Sigmoid colon (tissue), 7 donors: ENCODE results near the gene CTIF. TPM values are rescaled to one million over a fixed set of nuclear protein-coding genes. Genes with fewer than 3 reads are reported as not detected.

ENCODE experiments used
- DNase-seq: peaks from one replicate; pipeline ENCODE4 v3.0.0-alpha.2; 2019
- H3K27ac ChIP-seq, 4 donors: fragments of 200-600 bp; sonication (generic); one replicate each; pipeline ENCODE4 v1.5.1; 2016 to 2019; ENCODE audit warnings: mild to moderate bottlenecking in 1 of 4
- H3K27me3 ChIP-seq, 3 donors: fragments of 200-600 bp; sonication (generic); one replicate each; pipeline ENCODE4 v1.5.1; 2019; ENCODE audit warnings: mild to moderate bottlenecking in 1 of 3
- H3K36me3 ChIP-seq, 4 donors: fragments of 200-600 bp; sonication (generic); one replicate each; pipeline ENCODE4 v1.5.1; 2016 to 2019
- H3K4me1 ChIP-seq, 4 donors: fragments of 200-600 bp; sonication (generic); one replicate each; pipeline ENCODE4 v1.5.1; 2017 to 2019
- H3K4me3 ChIP-seq, 4 donors: fragments of 200-600 bp; sonication (generic); one replicate each; pipeline ENCODE4 v1.5.1; 2017 to 2019; ENCODE audit warnings: mild to moderate bottlenecking in 2 of 4, moderate library complexity in 1 of 4
- H3K9me3 ChIP-seq, 4 donors: fragments of 200-600 bp in 3 of 4; sonication (generic) in 3 of 4; one replicate each; pipeline versions ENCODE4 v1.5.1 to v1.6.1; 2013 to 2019
- EP300 ChIP-seq, 4 donors: sonication (generic); formaldehyde crosslinking; IDR thresholded peaks; one replicate each; pipeline ENCODE4 v1.6.1; 2017; ENCODE audit warnings: antibody characterized with exemption in 4 of 4
- POLR2A ChIP-seq, 2 donors: fragments of 450-650 bp; IDR thresholded peaks; one replicate each; pipeline ENCODE4 v1.6.1; 2016; ENCODE audit warnings: antibody characterized with exemption in 2 of 2, mild to moderate bottlenecking in 2 of 2, moderate library complexity in 2 of 2
- POLR2AphosphoS5 ChIP-seq, 4 donors: sonication (generic); formaldehyde crosslinking; IDR thresholded peaks; one replicate each; pipeline ENCODE4 v1.6.1; 2017; ENCODE audit warnings: antibody characterized with exemption in 4 of 4
- WGBS, 2 donors: extraction: QIAGEN DNeasy Blood & Tissue Kit; methylation state at CpG; one replicate each; pipeline ENCODE4 v1.1.7; 2013; 5-methylcytosine and 5-hydroxymethylcytosine counted together
- intact Hi-C: fragments of 100-400 bp; cut with DNase I; formaldehyde crosslinking; loops from one replicate; pipeline ENCODE4 v1.15.1; 2023
- polyA plus RNA-seq, 3 donors: library from polyadenylated mRNA; stranded (reverse); fragments of 200-250 nt; gene quantifications; one replicate each; pipeline ENCODE4 v1.2.3, GENCODE V29; 2013
- total RNA-seq, 4 donors: library from RNA; depleted of rRNA; stranded (reverse); fragments of >200 nt; gene quantifications; one replicate each; pipeline ENCODE4 v1.1.0, GENCODE V29; 2016
- TF ChIP-seq, protein P1 (sequence below), 4 experiments: fragments of 450-650 bp in 3 of 4; fragments of 200-600 bp in 1 of 4; IDR thresholded peaks; one replicate each; pipeline ENCODE4 v1.5.1; 2016 to 2019; ENCODE audit warnings: antibody characterized with exemption in 4 of 4, mild to moderate bottlenecking in 3 of 4, moderate library complexity in 2 of 4
- donor health status: healthy with polysubstance abuse.
- donor health status: Bipolar disorder and iron deficiency.
- donor health status: healthy.

Gene CTIF
- total and polyA plus RNA-seq, 7 donors: 3.6 to 65.9 (median 22.5) TPM

DNA sequence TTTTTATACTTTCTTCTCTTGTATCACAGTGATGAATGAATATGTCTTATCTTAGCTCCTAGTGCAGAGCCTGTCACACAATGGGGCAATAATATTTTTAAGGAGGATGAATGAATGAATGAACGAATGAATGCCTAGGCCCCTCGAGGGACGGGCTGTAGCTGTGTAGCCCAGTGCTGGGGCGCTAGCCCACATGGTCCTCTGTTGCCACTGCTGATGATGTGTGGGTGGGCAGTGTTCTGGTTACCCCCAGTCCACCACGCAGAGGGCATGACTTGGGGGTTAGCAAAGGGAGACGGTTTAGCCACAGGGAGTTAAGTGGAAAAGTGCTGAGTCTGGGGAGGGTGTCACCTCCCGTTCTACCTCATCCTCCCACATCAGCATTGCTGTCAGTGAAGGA is 277.7 kb downstream of the CTIF start:
- DNase-seq: peak; percentile 22
- Histone ChIP-seq H3K27ac (no peak overlapping the region), H3K4me1 (peaks cover 0 to 10% (median 0%) of the 10 kb centered on the region in 4 donors), H3K36me3 (peaks cover 0 to 49% (median 16%) of the 10 kb centered on the region in 4 donors), H3K4me3 (no peak overlapping the region), H3K9me3 (no peaks in the 10 kb centered on the region), H3K27me3 (no peaks in the 10 kb centered on the region)
- WGBS, 2 donors: 80 to 81% methylated on average over 7 of the region's 7 CpGs
- TF ChIP-seq EP300 (IDR thresholded peaks at IDR 0.05): no peak
- TF ChIP-seq, protein P1, sequence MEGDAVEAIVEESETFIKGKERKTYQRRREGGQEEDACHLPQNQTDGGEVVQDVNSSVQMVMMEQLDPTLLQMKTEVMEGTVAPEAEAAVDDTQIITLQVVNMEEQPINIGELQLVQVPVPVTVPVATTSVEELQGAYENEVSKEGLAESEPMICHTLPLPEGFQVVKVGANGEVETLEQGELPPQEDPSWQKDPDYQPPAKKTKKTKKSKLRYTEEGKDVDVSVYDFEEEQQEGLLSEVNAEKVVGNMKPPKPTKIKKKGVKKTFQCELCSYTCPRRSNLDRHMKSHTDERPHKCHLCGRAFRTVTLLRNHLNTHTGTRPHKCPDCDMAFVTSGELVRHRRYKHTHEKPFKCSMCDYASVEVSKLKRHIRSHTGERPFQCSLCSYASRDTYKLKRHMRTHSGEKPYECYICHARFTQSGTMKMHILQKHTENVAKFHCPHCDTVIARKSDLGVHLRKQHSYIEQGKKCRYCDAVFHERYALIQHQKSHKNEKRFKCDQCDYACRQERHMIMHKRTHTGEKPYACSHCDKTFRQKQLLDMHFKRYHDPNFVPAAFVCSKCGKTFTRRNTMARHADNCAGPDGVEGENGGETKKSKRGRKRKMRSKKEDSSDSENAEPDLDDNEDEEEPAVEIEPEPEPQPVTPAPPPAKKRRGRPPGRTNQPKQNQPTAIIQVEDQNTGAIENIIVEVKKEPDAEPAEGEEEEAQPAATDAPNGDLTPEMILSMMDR (IDR thresholded peaks at IDR 0.05): no peak
- no peak for TF ChIP-seq POLR2A (IDR thresholded peaks at IDR 0.05)
- no peak for TF ChIP-seq POLR2AphosphoS5 (IDR thresholded peaks at IDR 0.05)
- intact Hi-C loops: no loop called here

DNA sequence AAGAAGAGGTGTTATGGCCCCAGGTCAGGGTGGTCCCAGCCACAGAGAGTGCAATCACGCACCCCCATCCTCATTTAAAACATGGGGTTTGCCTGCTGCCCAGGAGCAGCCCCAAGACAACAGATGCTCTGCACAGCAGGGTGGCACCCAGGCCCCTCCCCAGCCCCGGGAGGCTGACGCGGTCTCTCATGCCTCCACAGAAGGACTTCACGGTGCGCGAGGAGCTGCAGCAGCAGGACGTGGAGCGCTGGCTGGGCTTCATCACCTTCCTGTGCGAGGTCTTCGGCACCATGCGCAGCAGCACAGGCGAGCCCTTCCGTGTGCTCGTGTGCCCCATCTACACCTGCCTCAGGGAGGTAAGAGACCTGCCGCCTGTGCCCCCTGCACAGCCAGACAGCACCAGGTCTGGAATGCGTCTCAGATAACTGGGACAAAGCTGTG is 278.2 kb downstream of the CTIF start:
- intact Hi-C loops: no loop called here
- Histone ChIP-seq H3K4me3 (no peak overlapping the region), H3K27me3 (no peaks in the 10 kb centered on the region), H3K36me3 (peaks cover 0 to 54% (median 16%) of the 10 kb centered on the region in 4 donors), H3K4me1 (peaks cover 0 to 10% (median 0%) of the 10 kb centered on the region in 4 donors), H3K9me3 (no peaks in the 10 kb centered on the region), H3K27ac (no peak overlapping the region)
- peak; percentile 49 for DNase-seq
- TF ChIP-seq, protein P1 (IDR thresholded peaks at IDR 0.05): no peak
- TF ChIP-seq POLR2AphosphoS5 (IDR thresholded peaks at IDR 0.05) (no peak), EP300 (IDR thresholded peaks at IDR 0.05) (no peak), POLR2A (IDR thresholded peaks at IDR 0.05) (no peak)
- WGBS, 2 donors: 92 to 96% methylated on average over 17 of the region's 17 CpGs

DNA sequence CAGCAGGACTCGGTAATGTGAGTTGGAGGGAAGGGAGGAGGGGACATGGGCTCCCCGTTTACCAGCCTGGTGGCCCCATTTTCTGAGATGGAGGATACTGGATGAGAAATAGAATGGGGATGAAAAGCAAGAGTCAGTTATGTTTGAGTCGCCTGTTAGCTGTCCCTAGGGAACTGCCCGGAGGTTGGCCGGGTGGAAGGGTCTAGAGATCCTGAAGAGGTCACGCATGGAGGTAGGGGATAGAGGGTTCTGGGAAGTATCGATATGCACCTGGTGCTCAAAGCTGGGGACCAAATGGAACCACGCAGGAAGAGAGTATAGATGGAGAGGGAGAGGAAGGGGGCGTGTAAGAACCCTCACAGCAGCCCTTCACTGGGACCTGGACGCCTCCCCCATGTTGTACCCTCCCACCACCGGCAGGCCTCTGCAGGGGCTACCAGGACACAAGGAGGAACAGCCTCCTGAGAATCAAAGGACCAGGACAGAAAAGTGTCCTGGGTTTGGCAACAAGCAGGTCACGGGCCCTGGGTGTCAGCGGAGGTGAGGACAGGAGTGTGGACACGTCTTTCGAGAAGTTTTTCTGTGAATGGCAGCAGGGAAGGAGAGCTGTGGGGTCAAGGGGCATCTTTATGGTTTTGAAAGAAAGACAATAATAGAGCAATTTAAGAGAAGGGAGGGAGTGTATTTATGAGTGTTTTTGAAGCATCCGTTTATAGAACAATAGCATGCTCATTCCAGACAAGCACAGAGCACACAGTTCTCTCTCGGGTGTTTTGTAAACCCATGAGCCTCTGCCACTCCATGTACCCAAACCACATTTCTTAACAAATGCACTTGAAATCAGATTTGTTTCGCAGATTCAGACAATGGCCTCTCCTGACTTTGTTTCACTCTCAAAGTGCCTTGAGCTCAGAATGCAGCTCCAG is 279.8 kb downstream of the CTIF start:
- H3K4me3 ChIP-seq: no peak overlapping the region
- H3K9me3 ChIP-seq: no peaks in the 10 kb centered on the region
- DNase-seq: peak; percentile 43
- H3K36me3 ChIP-seq: peaks cover 0 to 54% (median 16%) of the 10 kb centered on the region in 4 donors
- H3K27me3 ChIP-seq: no peaks in the 10 kb centered on the region
- no peak overlapping the region for H3K27ac ChIP-seq
- 69 to 83% methylated on average over 18 of the region's 18 CpGs for WGBS, 2 donors
- peaks cover 0 to 9% (median 0%) of the 10 kb centered on the region in 4 donors for H3K4me1 ChIP-seq
- no peak for TF ChIP-seq POLR2AphosphoS5 (IDR thresholded peaks at IDR 0.05)
- no peak for TF ChIP-seq POLR2A (IDR thresholded peaks at IDR 0.05)
- TF ChIP-seq, protein P1 (IDR thresholded peaks at IDR 0.05): no peak
- TF ChIP-seq EP300 (IDR thresholded peaks at IDR 0.05): no peak
- intact Hi-C loops: no loop called here

DNA sequence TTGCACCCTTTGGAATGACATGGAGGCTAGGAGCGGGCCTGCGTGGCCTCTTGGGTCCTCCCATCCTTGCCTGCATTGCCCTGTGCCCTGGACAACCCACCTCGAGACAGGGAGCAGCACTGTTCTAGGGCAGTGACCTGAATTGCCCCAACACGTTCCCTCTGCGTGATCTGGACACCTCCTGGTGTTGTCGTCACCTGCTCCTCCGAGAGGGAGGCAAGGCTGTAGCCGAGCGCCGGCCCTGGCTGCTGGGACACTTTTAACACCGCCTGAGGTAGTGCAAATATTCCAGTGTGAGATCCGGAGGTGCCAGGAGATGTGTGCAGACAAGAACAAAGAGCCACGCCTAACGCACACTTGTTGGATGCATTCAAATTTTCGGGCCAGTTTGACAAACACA is 280.4 kb downstream of the CTIF start:
- intact Hi-C loops: no loop called here
- Histone ChIP-seq H3K9me3 (no peaks in the 10 kb centered on the region), H3K4me1 (peaks cover 0 to 2% (median 0%) of the 10 kb centered on the region in 4 donors), H3K27ac (no peak overlapping the region), H3K36me3 (peaks cover 0 to 54% (median 16%) of the 10 kb centered on the region in 4 donors), H3K27me3 (no peaks in the 10 kb centered on the region), H3K4me3 (no peak overlapping the region)
- 29 to 79% methylated on average over 15 of the region's 15 CpGs for WGBS, 2 donors
- TF ChIP-seq, protein P1 (IDR thresholded peaks at IDR 0.05): no peak
- TF ChIP-seq POLR2A (IDR thresholded peaks at IDR 0.05) (no peak), POLR2AphosphoS5 (IDR thresholded peaks at IDR 0.05) (no peak), EP300 (IDR thresholded peaks at IDR 0.05) (no peak)
- DNase-seq: peak; percentile 32
